Left forelimb (tissue), 1 donor: ENCODE measurements around the gene RAB21.
"Not testable (repeated sequence)": the region's sequence is repeated elsewhere in the genome, so short reads cannot be mapped to it uniquely, and the experiment has no call there.

Source experiments
- DNase-seq: peaks from one replicate; pipeline ENCODE4 v3.0.0-alpha.2; 2018; ENCODE audit warnings: low spot score

Gene RAB21

GRCh38 chr12:71752891-71753290 is 1.8 kb upstream of the RAB21 start:
- DNase-seq, result no peak

- DNase-seq, result peak; percentile 67
Observed at GRCh38 chr12:71755146-71755892, 656 bp downstream of the RAB21 start.

- DNase-seq, result no peak
Observed at GRCh38 chr12:71756054-71756690, 1.5 kb downstream of the RAB21 start.

- no peak for DNase-seq
Observed at GRCh38 chr12:71759941-71760340, 5.3 kb downstream of the RAB21 start.

GRCh38 chr12:71760471-71760870 is 5.8 kb downstream of the RAB21 start:
- DNase-seq, result no peak

- not testable (repeated sequence) for DNase-seq
Observed at GRCh38 chr12:71761354-71761753, 6.7 kb downstream of the RAB21 start.

GRCh38 chr12:71763677-71764379 is 9.2 kb downstream of the RAB21 start:
- DNase-seq, result no peak

GRCh38 chr12:71764587-71765321 is 10.1 kb downstream of the RAB21 start:
- no peak for DNase-seq

GRCh38 chr12:71766202-71766601 is 11.5 kb downstream of the RAB21 start:
- DNase-seq, result no peak

DNA sequence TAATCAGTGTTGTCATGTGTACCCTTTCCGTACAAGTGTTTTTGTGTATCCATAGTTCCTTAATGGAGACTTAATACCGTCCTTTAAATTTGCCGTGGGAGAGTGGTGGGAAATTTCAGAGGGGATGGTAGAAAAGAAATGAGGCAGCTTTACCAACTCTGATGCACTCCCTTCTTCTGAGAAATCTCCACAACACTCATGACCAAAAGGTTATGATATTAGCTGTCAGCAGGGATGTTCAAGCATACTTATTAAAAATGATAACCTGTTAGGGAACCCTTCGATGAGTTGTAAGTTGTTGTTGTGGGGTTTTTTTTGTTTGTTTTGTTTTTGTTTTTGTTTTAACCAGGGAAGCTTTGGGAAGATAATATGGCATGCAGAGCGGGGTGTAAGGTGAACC is 12.5 kb downstream of the RAB21 start:
- DNase-seq, result no peak

- DNase-seq, result no peak
Observed at GRCh38 chr12:71768900-71769299, 14.2 kb downstream of the RAB21 start.

DNA sequence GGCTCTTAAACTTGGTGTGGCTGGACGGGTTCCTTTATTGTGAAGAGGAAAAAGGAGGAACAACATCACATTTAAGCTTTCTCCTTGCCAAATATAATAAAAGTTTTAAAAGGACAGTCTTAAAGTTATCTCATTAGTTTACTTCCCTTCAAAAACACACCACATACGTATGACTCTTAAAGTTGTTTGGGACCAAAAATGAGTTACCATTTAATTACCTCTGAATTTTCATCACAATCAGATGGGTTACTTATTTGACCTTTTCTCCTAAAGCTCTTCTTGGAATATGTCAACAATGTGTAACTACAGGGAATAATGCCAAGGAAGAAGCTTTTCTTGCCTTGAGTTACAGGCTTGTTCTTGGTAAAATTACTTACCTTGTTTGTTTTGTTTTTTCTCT is 16.4 kb downstream of the RAB21 start:
- no peak for DNase-seq

DNA sequence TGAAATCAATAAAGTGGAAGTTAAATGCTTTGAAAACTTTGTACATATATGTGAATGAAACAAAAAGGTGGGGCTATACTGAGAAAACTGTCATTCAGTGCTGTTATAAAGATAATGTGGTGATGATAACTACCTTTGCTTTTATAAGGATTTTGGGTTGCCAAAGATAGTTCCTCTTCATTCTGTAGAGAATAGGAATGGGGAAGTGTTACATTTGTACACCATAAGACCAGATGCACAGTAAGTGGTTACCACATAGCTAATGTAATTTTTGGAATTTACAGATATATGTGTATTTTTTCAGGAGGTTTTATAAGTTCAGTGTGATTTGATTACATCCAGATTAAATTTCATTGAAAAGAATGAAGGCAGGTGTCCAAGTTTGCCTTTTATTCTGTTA is 18.1 kb downstream of the RAB21 start:
- DNase-seq, result no peak

GRCh38 chr12:71780237-71780822 is 25.7 kb downstream of the RAB21 start:
- DNase-seq, result no peak

DNA sequence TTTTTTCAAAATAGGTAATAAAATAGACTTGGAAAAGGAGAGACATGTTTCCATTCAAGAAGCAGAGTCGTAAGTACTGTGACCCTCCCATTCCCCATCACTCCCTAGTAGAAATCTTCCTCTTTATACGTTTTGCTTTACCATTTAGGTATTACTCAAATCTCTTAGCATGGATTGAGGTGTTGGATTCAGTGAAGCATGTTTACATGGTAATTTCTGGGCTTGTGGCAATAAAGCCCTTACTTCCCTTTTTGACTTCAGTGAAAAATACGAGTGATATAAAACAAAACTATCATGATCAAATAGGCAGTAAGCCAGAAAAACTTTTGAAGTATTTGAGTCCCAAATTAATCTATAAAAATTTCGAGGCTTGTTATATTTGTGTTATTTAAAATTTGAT is 27.4 kb downstream of the RAB21 start:
- DNase-seq, result no peak

DNA sequence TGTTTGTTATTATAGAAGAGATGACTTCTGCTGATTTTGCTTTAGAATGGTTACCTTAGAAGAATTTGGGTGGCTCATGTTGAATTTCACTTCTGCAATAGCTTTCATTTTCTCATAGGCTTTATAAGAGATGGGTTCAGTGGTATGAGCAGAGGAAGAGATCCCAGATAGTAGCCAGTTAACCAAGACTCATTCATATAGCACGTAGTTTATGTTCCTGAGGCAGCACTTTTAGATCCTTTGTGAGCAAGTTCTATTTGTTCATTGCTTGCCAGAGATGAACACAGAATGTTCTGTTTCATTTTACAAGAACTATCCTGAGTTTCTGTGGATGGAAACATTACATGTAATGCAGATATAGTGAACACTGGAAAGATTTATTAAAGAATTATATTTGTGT is 32.2 kb downstream of the RAB21 start:
- no peak for DNase-seq

DNA sequence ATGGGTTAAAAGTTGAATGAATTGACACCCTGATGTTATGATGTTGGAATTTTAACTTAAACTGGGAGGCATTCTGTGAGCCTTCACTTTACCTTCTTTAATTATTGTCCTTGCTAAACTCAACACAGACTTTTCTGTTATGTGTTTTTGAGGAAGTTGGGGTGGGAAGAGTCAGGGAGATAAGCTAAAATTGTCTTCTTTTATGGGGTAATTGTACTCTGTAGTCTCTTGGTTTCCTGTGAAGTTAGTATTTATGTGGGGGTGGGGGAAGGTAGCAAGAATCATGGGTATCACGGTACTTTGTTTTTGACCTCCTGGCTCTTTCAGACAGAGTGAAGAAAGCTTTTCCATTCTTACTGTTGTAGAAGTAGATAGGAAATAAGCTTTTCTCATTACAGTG is 32.9 kb downstream of the RAB21 start:
- no peak for DNase-seq

- no peak for DNase-seq
Observed at GRCh38 chr12:71790331-71790730, 35.7 kb downstream of the RAB21 start.

GRCh38 chr12:71791473-71792150 is 36.9 kb downstream of the RAB21 start:
- no peak for DNase-seq

- DNase-seq, result no peak
Observed at GRCh38 chr12:71792599-71792998, 37.9 kb downstream of the RAB21 start.

- no peak for DNase-seq
Observed at GRCh38 chr12:71795901-71796300, 41.2 kb downstream of the RAB21 start.

- no peak for DNase-seq
Observed at GRCh38 chr12:71797531-71797930, 42.9 kb downstream of the RAB21 start.
